ENCODE results near the gene STPG1.
A peak's percentile ranks its signal among the peaks of the same experiment; 100 is the strongest.

The STPG1 gene

DNA sequence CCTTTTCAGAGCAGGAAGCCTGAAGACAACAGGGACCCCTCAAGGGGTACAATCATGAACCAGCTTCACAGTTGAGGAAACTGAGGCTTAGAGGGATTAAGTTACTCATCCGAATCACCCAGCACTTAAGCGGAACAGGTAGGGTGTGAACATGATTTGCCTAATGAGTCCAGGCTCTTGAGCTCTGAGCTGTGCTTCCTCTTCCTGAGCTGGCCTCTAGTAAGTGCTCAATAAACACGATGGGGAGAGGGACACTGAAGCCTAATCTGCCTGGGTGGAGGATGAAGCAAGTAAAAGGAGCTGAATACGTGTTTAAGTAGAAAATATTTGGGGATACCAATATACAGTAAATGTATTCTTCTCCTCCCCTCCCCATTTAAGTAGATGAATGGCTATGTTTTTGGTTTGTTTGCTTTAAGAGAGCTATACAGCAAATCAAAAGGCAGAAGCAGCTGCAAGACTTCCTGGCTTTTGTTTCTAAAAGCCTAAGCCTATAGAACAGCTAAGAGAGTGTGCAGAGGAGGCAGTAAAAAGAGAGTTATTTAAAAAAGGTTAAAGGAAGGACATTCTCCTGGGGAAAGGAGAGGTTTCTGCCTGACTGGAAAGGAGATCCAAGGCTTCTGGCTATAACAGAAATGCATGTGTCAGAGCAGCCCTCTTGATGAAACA, 20.5 kb downstream of the STPG1 start:
- DNase-seq (ENCODE audit: low read depth), result no peak

DNA sequence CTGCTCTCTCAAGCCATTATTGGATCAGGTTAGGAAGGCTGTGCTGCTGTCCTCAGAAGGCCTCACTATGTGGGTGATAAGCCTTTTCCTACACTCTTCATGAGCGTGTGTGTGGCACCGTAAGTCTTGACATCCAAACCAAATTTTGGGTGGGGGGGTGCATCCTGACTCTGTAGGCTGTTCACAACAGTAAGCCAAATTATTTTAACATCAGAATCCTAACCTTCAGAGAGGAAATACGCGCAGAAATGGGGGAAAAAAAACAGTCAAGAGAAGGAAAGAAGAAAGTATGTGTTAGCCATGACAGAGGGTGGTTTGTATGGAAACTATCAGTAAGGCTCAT, 21.0 kb downstream of the STPG1 start:
- DNase-seq (ENCODE audit: low read depth), result no peak

GRCh38 chr1:24391882-24392603, 21.5 kb downstream of the STPG1 start:
- DNase-seq (ENCODE audit: low read depth), result peak; percentile 46

DNA sequence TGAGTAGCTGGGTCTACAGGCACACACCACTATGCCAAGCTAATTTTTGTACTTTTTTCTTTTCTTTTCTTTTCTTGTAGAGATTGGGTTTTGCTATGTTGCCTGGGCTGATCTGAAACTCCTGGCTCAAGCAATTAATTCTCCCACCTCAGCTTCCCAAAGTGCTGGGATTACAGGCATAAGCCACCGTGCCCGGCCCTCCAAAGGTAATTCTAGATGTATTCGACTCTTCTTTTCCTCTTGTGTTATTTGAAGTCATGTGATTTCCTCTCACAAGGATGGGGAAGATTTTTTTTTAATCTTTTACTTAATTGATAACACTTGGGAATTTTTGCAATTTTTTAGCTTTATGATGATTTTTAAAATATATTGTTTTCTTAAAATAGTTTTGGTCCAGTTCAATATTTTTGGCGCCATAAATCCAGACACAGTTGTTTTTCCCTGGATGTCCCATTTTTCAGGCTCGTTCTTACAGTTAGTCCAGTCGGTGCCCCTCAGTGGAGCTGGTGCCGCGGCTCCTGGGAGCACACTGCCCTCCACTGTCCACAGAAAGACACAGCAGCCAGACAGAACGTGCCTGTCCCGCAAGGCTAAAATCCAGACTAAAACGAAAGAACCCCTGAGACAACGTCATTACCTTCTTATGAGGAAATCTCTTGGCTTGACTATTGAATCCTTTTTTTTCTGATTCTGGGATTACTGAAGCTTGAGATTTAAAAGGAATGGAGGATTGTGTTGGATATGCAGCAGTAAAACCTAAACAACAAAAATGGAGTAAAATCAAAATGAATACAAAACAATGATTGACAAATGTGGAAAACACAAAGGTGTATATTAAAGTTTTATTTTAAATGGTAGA, 22.4 kb downstream of the STPG1 start:
- peak; percentile 52 for DNase-seq (ENCODE audit: low read depth)

GRCh38 chr1:24389231-24389678, 24.3 kb downstream of the STPG1 start:
- no peak for DNase-seq (ENCODE audit: low read depth)

GRCh38 chr1:24388331-24388885, 25.2 kb downstream of the STPG1 start:
- no peak for DNase-seq (ENCODE audit: low read depth)

GRCh38 chr1:24387636-24388175, 25.9 kb downstream of the STPG1 start:
- no peak for DNase-seq (ENCODE audit: low read depth)

DNA sequence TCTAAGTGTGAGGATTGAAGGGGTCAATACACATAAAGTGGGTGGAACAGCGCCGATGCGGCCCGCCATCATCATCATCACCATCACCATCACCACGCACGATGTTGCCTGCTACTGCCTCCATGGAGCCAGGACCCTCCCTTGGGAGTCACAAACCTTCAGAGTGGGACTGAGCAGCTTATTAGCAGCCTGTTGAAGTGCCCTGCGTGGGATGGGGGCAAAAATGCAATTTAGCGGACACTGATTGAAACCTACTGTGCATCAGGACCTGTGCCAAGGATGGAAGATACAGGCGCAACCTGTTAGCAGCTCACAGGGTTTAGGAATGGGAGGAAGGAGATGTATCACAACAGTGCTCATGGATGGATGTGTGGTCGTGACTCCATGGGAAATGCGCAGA, 26.7 kb downstream of the STPG1 start:
- DNase-seq (ENCODE audit: low read depth), result no peak

- DNase-seq (ENCODE audit: low read depth), result no peak
These were observed 27.3 kb downstream of the STPG1 start for GRCh38 chr1:24386241-24386640.

DNA sequence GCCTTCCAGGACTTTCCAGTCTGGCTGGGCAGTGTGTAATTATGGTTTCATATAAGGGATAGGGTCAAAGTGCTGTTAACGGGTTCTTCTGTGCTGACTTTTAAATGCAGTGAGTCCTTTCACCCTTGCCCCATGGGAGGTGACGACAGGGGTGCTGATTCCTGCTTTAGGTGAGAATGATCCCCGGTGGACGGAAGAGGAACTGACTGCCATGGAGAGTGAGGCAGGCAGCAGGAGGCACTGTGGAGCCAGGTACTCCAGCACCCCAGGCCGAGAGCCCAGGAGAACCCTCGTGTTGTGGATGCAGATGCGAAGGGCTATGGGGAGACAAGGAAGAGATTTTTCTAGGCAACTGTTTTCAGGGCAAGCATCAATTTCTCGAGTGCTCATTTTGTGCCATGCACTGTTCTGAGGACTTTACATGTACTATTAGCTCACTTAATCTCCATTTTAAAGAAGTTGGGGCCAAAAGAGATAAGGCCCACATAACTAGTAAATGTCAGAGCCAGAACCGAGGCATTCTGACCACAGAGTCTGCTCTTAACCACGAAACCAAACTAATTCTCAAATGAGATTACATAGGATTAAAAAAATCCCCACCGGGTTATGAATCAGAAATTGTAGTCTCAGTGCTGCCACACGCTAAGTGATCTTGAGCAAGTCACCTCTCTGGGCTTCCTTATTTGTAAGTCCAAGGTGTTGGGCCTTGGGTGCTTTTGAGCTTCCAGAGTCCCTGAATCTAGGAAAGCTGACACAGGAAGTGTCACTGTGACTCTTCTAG, 28.2 kb downstream of the STPG1 start:
- no peak for DNase-seq (ENCODE audit: low read depth)

DNA sequence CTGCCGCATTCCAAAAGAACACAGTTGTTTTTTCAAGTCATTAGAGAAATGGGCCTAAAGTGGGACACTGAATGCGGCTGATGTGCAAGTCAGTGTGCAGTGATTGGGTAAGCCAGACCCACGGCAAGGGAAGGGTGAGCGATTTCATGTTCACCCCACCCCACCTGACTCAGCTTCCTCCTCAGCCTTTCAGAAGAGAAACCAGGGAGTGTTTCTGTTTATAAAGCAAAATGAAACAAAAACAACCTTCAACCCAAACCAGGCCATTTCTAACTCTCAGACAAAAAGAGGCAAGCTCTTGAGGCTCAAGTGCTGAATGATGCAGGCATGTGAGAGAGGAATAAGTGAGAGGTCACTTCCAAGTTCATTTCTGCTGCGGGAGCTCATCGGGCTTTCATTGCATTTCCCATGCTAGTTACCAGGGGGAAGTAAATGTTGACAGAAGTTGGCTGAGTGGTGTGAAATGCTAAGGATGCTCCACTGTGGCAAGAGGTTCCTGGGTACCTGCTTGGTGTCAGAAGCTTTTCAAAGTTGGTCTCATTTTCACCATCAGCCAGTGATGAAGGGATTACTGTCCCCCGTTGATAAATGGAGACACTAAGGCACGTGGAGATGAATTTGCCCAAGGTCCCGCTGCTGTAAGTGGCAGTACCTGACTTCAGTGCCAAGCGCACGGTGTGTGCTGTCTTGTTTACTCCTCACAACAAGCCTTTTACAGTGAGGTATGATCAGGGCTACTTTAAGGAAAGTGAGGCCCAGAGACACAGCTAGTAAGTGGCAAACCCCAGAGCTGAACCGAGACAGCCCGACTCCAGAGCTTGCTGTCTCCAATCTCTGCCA, 29.1 kb downstream of the STPG1 start:
- DNase-seq (ENCODE audit: low read depth), result peak; percentile 33

DNA sequence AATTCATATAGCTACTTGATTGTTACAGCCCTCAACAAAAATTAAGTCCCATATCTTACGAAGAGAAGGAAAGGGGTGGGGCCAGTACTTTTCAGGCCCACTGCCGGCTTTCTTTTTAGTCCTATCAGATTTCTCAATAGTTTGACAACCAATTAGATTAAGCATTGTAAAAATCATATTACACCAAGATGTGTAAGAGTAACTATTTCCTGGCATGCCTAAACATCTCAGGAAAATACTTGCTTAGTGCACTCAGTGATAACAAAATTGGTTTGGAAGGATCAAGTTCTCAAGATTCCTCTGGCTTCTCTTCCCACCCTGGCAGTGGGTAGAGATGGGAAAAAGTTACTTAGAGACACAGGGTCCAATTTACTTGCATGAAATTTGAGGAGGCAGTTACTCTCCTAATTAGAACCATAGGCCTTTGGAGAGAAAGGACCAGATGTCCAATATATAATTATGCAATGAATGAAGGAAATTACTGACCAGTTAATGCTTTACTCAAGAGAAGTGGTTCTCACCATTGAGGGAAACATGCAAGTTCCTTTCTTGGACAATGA, 30.1 kb downstream of the STPG1 start:
- DNase-seq (ENCODE audit: low read depth), result no peak

- no peak for DNase-seq (ENCODE audit: low read depth)
These were observed 31.4 kb downstream of the STPG1 start for GRCh38 chr1:24382165-24382577.

- no peak for DNase-seq (ENCODE audit: low read depth)
These were observed 32.3 kb downstream of the STPG1 start for GRCh38 chr1:24381256-24381655.

DNA sequence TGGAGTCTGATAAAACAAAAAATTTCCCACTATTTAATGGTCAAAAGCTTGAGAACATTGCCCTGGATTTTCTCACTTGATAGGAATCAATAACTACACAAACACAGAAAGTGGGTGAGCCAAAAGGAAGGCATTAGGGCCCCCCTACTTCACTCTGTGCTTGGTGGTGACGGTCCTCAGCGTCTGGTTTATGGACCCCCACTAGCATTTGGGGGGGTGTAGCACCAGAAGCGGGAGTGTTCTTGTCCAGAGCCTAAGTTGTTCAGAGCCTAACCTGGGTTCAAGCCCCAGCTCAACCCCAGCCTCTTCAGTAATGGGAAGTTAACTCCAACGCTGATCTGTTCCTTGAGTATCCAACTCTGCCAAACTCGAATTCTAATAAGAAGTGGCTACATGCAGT, 33.1 kb downstream of the STPG1 start:
- DNase-seq (ENCODE audit: low read depth), result no peak

DNA sequence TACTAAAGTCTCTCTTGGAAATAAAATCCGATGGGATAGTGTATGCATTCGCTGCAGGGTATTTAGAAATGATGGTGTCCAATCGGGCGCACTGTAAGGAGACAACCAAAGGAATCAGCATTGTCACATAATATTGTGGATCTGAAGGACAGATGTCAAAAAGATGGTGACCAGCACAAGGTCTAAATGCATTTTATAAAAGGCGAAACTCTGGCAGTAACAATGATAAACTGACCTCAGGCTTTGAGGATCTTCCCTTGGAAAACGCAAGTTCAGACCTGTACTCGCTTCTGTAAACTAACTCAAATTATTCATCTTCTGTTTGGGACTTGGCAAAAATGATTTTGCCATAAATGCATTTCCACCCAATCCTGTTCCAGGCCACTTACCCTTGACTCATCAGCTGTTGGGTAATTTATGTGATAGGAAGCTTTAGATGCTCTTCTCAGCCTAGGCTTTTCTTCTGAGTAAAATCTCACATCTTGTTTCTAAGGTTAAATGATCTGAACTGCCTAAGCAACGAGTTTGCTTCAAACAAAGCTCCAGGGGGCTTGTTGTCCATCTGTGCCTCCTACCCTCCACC, 33.8 kb downstream of the STPG1 start:
- DNase-seq (ENCODE audit: low read depth), result no peak

DNA sequence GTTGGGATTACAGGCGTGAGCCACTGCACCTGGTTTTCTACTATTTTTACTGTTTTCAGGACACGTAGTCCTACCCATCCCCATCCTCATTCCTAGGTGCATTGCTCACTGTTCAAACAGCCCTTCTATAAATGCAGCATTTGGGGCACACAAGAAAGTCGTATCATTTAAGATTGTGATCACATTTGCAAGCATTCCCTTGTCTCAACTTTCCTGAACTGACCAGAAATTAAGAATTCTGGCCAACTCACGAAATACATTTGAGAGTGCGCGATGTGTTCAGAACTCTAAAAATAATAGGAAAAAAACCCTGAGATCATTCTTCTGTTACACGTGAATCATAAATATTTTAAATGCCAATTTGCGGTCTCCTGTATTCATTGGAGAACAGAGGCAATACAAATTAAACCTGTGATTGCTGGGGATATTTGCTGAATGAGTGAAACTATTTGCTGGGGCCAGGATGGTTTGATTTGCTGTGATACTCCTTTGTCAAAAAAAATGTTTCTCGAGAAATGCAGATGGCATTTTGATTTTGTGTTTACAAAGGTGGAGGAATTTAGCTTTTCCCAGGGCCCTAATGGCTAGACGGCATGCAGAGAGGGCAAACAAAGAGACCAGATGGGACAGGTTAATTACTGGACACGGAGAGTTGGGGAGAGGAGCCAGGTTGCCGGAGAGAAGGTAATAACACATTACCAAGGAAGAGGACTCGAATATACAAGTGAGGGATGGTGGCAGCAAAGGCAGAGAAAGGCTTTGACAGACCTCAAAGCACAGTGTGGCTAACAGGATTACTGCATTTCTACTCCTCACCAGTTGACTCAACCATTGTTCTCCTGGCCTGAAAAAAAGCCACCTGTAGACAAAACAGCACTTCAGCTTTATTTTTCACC, 38.4 kb downstream of the STPG1 start:
- DNase-seq (ENCODE audit: low read depth), result no peak

DNA sequence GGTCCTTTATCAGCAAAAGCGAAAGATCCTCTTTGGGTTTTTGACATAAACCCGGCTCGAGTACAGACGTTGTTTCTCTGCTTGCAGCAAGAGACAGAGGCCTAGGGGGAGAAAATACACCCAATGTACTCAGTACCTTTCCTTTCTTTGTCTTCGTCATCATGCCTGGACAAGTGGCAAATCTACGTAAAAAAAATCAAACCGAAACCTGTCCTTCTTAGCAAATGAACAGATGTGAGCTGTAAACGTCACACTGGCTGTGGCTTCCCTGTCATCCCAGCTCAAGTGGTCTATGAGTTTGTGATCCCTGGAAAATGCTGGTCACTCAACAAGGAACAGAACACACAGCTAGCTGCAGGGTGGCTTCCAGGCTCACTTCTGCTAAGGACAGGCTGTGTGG, 39.9 kb downstream of the STPG1 start:
- no peak for DNase-seq (ENCODE audit: low read depth)

- DNase-seq (ENCODE audit: low read depth), result no peak
These were observed 40.5 kb downstream of the STPG1 start for GRCh38 chr1:24373044-24373443.
